Stomach (tissue), 9 donors: Measurements from ENCODE around the gene PTPRK. TPM values are rescaled to one million over a fixed set of nuclear protein-coding genes. Genes with fewer than 3 reads are reported as not detected.

Experiments
- DNase-seq, 2 donors: peaks; one replicate each; pipeline versions ENCODE4 v3.0.0 to v3.0.0-alpha.2; 2013 to 2019
- H3K27ac ChIP-seq, 5 donors: fragments of 200-600 bp in 4 of 5; sonication (generic) in 4 of 5; one replicate each; pipeline ENCODE4 v1.5.1; 2013 to 2019; ENCODE audit warnings: mild to moderate bottlenecking in 1 of 5, moderate library complexity in 1 of 5
- H3K27me3 ChIP-seq, 3 donors: fragments of 200-600 bp; sonication (generic); one replicate each; pipeline ENCODE4 v1.5.1; 2017 to 2019; ENCODE audit warnings: mixed run types in 1 of 3
- H3K36me3 ChIP-seq, 4 donors: fragments of 200-600 bp; sonication (generic); 1 replicate in 3 of 4; 2 replicates in 1 of 4; pipeline ENCODE4 v1.5.1; 2016 to 2019
- H3K4me1 ChIP-seq, 4 donors: fragments of 200-600 bp; sonication (generic); one replicate each; pipeline ENCODE4 v1.5.1; 2016 to 2019
- H3K4me3 ChIP-seq, 4 donors: fragments of 200-600 bp; sonication (generic) in 3 of 4; one replicate each; pipeline ENCODE4 v1.5.1; 2016 to 2019; ENCODE audit warnings: mild to moderate bottlenecking in 1 of 4
- H3K9me3 ChIP-seq, 4 donors: fragments of 200-600 bp; sonication (generic); one replicate each; pipeline ENCODE4 v1.5.1; 2016 to 2019
- CTCF ChIP-seq, 7 experiments: fragments of 450-650 bp in 4 of 7; fragments of 200-600 bp in 3 of 7; sonication (generic) in 3 of 7; IDR thresholded peaks; one replicate each; pipeline ENCODE4 v1.5.1; 2016 to 2019; ENCODE audit warnings: antibody characterized with exemption in 7 of 7, control low read depth in 2 of 7, mild to moderate bottlenecking in 1 of 7
- EP300 ChIP-seq: sonication (generic); formaldehyde crosslinking; IDR thresholded peaks from one replicate; pipeline ENCODE4 v1.6.1; 2017; ENCODE audit warnings: antibody characterized with exemption
- POLR2A ChIP-seq, 4 donors: fragments of 450-650 bp; IDR thresholded peaks; one replicate each; pipeline ENCODE4 v1.6.1; 2016; ENCODE audit warnings: antibody characterized with exemption in 4 of 4, control low read depth in 2 of 4, mild to moderate bottlenecking in 1 of 4, moderate library complexity in 1 of 4
- POLR2AphosphoS5 ChIP-seq, 3 donors: sonication (generic); formaldehyde crosslinking; IDR thresholded peaks; one replicate each; pipeline ENCODE4 v1.6.1; 2016; ENCODE audit warnings: antibody characterized with exemption in 3 of 3
- WGBS, 5 donors: extraction: QIAGEN DNeasy Blood & Tissue Kit in 3 of 5; methylation state at CpG; one replicate each; pipeline versions ENCODE4 v1.1.5 to v1.1.7; 2013 to 2018; 5-methylcytosine and 5-hydroxymethylcytosine counted together
- intact Hi-C: fragments of 100-400 bp; cut with DNase I; formaldehyde crosslinking; loops from one replicate; pipeline ENCODE4 v1.15.1; 2023; ENCODE audit warnings: low total_unique reads
- polyA plus RNA-seq, 3 donors: library from polyadenylated mRNA; stranded (reverse); fragments of 200-250 nt; gene quantifications; one replicate each; pipeline ENCODE4 v1.2.3, GENCODE V29; 2013
- total RNA-seq, 5 donors: library from RNA; depleted of rRNA; stranded (reverse); fragments of >200 nt; gene quantifications; one replicate each; pipeline versions ENCODE4 v1.1.0 to v1.2.3, GENCODE V29; 2014 to 2016
- donor health status: healthy with polysubstance abuse.
- donor health status: Bipolar disorder and iron deficiency.
- donor health status: healthy.

Gene PTPRK
- total and polyA plus RNA-seq, 8 donors: 7.0 to 644 (median 114) TPM

GRCh38 chr6:128558924-128559323 lies 38.5 kb upstream of the PTPRK start:
- no peaks in the 10 kb centered on the region for H3K9me3 ChIP-seq
- H3K27ac ChIP-seq: no peak overlapping the region
- intact Hi-C loops: no loop called here
- WGBS, 5 donors: 66 to 90% (median 82%) methylated on average over 2 of the region's 2 CpGs
- no peaks in the 10 kb centered on the region for H3K36me3 ChIP-seq
- TF ChIP-seq POLR2A (IDR thresholded peaks at IDR 0.05) (no peak), EP300 (no peak), CTCF (IDR thresholded peaks at IDR 0.05) (no peak), POLR2AphosphoS5 (IDR thresholded peaks at IDR 0.05) (no peak)
- no peaks in the 10 kb centered on the region for H3K4me1 ChIP-seq
- no peak overlapping the region for H3K4me3 ChIP-seq
- no peak for DNase-seq
- no peaks in the 10 kb centered on the region for H3K27me3 ChIP-seq

DNA sequence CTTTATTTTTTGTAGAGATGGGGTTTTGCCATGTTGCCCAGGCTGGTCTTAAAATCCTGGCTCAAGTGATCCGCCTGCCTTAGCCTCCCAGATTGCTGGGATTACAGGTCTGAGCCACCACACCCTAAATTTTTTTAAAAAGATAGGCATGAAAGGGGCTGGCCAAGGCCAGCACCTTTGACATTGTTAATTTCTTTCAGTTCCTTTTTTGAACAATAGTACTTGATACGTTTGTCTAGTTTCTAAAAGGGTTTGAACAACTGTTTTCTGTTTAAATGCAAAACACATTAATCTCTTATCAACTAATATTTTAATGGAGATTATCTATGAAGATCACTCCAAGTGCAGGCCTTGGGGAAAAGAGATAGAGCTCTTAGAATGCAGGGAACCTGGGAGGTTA lies 37.6 kb upstream of the PTPRK start:
- H3K36me3 ChIP-seq: no peaks in the 10 kb centered on the region
- intact Hi-C loops: no loop called here
- H3K27ac ChIP-seq: no peak overlapping the region
- TF ChIP-seq POLR2AphosphoS5 (IDR thresholded peaks at IDR 0.05) (no peak), CTCF (IDR thresholded peaks at IDR 0.05) (no peak), POLR2A (IDR thresholded peaks at IDR 0.05) (no peak), EP300 (no peak)
- H3K4me3 ChIP-seq: no peak overlapping the region
- H3K4me1 ChIP-seq: no peaks in the 10 kb centered on the region
- H3K27me3 ChIP-seq: no peaks in the 10 kb centered on the region
- no peaks in the 10 kb centered on the region for H3K9me3 ChIP-seq
- DNase-seq: no peak
- 39 to 72% (median 48%) methylated on average over 2 of the region's 2 CpGs for WGBS, 5 donors

DNA sequence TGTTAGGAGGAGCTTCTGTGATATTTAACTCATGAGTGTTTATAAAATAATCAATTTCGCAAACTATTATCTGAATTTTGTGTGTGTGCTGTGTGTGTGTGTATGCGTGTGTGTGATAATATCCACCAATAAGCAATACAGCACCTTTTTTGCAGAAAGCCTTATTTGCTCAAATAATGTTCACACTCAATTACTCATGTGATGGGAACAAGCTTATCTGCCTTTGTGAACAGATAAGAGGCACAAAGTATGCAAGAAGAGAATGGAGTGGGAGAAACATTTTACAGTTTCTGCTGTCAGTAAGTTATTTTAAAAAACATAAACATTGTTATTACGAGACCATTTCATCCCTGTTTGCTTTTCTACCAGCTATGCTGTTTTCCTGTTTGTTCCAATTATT lies 36.7 kb upstream of the PTPRK start:
- H3K27me3 ChIP-seq: no peaks in the 10 kb centered on the region
- no peaks in the 10 kb centered on the region for H3K36me3 ChIP-seq
- no peak overlapping the region for H3K4me3 ChIP-seq
- TF ChIP-seq CTCF (IDR thresholded peaks at IDR 0.05) (no peak), EP300 (no peak), POLR2A (IDR thresholded peaks at IDR 0.05) (no peak), POLR2AphosphoS5 (IDR thresholded peaks at IDR 0.05) (no peak)
- intact Hi-C loops: no loop called here
- peak in 1 of 2 donors; percentile 3 for DNase-seq
- no peaks in the 10 kb centered on the region for H3K9me3 ChIP-seq
- no peaks in the 10 kb centered on the region for H3K4me1 ChIP-seq
- 29 to 59% (median 54%) methylated on average over 3 of the region's 3 CpGs for WGBS, 5 donors
- H3K27ac ChIP-seq: no peak overlapping the region

- intact Hi-C loops: no loop called here
- H3K4me3 ChIP-seq: no peak overlapping the region
- no peak overlapping the region for H3K27ac ChIP-seq
- no peaks in the 10 kb centered on the region for H3K27me3 ChIP-seq
- 38 to 58% (median 48%) methylated on average over 2 of the region's 2 CpGs for WGBS, 5 donors
- no peak for TF ChIP-seq EP300
- TF ChIP-seq CTCF (IDR thresholded peaks at IDR 0.05): peak in 1 of 7 experiments; percentile 7
- no peaks in the 10 kb centered on the region for H3K36me3 ChIP-seq
- no peaks in the 10 kb centered on the region for H3K9me3 ChIP-seq
- no peaks in the 10 kb centered on the region for H3K4me1 ChIP-seq
- peak in 1 of 2 donors; percentile 26 for DNase-seq
Measured at GRCh38 chr6:128554302-128554701, 33.9 kb upstream of the PTPRK start.
